ENCODE results near the gene KCNK4.
"Not testable (repeated sequence)": the region's sequence is repeated elsewhere in the genome, so short reads cannot be mapped to it uniquely, and the experiment has no call there.

Gene KCNK4

GRCh38 chr11:64305691-64306562 is 14.8 kb downstream of the KCNK4 start:
- DNase-seq (ENCODE audit: low read depth in 3 of 3), result peak; percentile 41 to 75 (median 41)

GRCh38 chr11:64306563-64306875 is 15.4 kb downstream of the KCNK4 start:
- no peak for DNase-seq (ENCODE audit: low read depth in 3 of 3)

DNA sequence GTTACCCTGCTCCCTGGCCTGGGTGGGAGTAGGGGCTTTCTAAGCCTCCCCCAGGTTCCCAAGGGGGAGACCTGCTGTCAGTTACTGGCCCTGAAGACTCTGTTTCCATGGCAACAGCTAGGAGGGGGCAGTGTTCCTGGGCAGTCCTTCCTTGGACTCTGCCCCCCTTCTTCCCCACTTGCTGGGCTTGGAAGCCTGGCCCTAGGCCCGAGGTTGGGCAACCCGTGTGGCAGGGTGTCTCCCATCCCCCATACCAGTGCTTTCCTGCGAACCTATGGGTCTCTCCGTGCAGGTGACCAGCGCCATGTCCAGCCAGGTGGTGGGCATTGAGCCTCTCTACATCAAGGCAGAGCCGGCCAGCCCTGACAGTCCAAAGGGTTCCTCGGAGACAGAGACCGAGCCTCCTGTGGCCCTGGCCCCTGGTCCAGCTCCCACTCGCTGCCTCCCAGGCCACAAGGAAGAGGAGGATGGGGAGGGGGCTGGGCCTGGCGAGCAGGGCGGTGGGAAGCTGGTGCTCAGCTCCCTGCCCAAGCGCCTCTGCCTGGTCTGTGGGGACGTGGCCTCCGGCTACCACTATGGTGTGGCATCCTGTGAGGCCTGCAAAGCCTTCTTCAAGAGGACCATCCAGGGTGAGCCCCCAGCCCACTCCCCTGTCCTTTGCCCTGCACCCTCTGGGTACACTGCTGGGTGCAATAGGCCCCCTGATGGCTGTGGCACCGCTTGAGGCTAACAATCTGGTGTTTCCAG is 15.9 kb downstream of the KCNK4 start:
- DNase-seq (ENCODE audit: low read depth in 3 of 3), result no peak

GRCh38 chr11:64307795-64308194 is 16.7 kb downstream of the KCNK4 start:
- DNase-seq (ENCODE audit: low read depth in 3 of 3), result not testable (repeated sequence)

DNA sequence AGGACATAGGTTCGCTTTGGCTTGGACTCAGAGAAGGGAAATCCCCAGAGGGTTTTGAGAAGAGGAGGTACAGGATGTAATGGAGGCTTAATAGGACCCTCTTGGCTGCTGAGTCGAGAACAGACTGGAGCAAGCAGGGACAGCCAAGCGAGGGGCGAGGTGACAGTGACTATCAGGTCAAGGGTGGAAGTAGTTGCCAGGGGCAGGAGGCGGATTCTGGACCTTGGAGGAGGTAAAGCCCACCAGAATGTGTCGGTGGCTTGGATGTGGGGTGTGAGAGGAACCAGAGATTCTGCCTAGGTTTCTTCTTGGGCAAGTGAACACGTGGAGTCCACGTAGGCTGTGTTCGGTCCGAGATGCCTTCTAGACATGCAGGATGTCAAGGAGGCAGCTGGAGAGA is 21.8 kb downstream of the KCNK4 start:
- DNase-seq (ENCODE audit: low read depth in 3 of 3), result no peak

GRCh38 chr11:64313491-64314145 is 22.5 kb downstream of the KCNK4 start:
- DNase-seq (ENCODE audit: low read depth in 3 of 3), result no peak

- no peak for DNase-seq (ENCODE audit: low read depth in 3 of 3)
These were observed 23.2 kb downstream of the KCNK4 start for GRCh38 chr11:64314146-64314804.

DNA sequence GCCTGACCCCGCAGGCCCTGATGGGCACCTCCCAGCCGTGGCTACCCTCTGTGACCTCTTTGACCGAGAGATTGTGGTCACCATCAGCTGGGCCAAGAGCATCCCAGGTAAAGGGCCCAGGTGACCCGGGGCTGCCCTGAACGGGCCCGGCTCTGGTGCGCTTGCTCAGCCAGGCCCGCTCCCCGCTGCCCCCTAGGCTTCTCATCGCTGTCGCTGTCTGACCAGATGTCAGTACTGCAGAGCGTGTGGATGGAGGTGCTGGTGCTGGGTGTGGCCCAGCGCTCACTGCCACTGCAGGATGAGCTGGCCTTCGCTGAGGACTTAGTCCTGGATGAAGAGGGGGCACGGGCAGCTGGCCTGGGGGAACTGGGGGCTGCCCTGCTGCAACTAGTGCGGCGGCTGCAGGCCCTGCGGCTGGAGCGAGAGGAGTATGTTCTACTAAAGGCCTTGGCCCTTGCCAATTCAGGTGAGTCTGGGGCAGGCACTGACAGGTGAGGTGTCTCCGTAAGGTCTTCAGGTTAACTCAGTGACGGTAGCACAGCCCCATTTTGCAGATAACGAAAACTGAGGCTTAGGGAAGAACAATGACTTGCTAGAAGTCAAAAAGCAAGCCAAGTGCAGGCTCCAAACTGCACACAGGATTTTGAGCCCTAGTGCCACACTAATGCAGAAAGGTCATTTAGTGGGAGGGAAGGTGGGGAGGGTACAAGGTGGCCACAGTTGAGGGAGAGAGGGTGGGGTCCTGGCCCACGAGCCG is 23.9 kb downstream of the KCNK4 start:
- DNase-seq (ENCODE audit: low read depth in 3 of 3), result no peak

DNA sequence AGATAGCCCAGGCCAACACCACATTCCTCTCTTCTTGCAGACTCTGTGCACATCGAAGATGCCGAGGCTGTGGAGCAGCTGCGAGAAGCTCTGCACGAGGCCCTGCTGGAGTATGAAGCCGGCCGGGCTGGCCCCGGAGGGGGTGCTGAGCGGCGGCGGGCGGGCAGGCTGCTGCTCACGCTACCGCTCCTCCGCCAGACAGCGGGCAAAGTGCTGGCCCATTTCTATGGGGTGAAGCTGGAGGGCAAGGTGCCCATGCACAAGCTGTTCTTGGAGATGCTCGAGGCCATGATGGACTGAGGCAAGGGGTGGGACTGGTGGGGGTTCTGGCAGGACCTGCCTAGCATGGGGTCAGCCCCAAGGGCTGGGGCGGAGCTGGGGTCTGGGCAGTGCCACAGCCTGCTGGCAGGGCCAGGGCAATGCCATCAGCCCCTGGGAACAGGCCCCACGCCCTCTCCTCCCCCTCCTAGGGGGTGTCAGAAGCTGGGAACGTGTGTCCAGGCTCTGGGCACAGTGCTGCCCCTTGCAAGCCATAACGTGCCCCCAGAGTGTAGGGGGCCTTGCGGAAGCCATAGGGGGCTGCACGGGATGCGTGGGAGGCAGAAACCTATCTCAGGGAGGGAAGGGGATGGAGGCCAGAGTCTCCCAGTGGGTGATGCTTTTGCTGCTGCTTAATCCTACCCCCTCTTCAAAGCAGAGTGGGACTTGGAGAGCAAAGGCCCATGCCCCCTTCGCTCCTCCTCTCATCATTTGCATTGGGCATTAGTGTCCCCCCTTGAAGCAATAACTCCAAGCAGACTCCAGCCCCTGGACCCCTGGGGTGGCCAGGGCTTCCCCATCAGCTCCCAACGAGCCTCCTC is 24.8 kb downstream of the KCNK4 start:
- not testable (repeated sequence) for DNase-seq (ENCODE audit: low read depth in 3 of 3)

GRCh38 chr11:64316672-64317324 is 25.7 kb downstream of the KCNK4 start:
- no peak for DNase-seq (ENCODE audit: low read depth in 3 of 3)

- peak; percentile 93 to 97 (median 96) for DNase-seq (ENCODE audit: low read depth in 3 of 3)
These were observed 26.3 kb downstream of the KCNK4 start, which contains the start of gene TRMT112 for GRCh38 chr11:64317325-64317960. TRMT112 (minus strand) TSS chr11:64317559; CDS start chr11:64317526, 33 bp downstream.

DNA sequence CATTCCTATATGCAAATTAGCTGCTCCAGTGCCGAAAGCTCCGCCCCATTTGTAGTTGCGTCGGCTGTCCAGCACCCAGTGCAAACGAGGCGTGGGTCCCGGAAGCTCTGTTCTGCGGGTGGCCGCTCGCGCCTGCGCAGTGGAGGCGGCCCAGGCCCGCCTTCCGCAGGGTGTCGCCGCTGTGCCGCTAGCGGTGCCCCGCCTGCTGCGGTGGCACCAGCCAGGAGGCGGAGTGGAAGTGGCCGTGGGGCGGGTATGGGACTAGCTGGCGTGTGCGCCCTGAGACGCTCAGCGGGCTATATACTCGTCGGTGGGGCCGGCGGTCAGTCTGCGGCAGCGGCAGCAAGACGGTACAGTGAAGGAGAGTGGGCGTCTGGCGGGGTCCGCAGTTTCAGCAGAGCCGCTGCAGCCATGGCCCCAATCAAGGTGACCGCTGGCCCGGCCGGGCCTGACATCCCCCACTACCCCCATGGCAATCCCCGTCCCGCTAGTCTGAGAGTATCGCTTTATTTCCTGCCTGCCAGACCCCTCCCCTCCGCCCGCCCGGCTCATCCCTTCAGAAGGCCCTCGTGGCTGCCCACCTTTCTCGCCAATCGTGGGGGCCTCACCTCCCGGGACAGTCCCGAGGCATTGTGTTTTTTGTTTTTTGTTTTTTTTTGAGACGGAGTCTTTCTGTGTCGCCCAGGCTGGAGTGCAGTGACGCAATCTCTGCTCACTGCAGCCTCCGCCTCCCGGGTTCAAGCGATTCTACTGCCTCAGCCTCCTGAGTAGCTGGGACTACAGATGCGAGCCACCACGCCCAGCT is 27.1 kb downstream of the KCNK4 start, which contains the start of gene PRDX5:
PRDX5 (plus strand) TSS at position 161 of the 805 bp plus-strand sequence; CDS start at position 256, 95 bp downstream.
- peak; percentile 80 to 94 (median 88) for DNase-seq (ENCODE audit: low read depth in 3 of 3)

DNA sequence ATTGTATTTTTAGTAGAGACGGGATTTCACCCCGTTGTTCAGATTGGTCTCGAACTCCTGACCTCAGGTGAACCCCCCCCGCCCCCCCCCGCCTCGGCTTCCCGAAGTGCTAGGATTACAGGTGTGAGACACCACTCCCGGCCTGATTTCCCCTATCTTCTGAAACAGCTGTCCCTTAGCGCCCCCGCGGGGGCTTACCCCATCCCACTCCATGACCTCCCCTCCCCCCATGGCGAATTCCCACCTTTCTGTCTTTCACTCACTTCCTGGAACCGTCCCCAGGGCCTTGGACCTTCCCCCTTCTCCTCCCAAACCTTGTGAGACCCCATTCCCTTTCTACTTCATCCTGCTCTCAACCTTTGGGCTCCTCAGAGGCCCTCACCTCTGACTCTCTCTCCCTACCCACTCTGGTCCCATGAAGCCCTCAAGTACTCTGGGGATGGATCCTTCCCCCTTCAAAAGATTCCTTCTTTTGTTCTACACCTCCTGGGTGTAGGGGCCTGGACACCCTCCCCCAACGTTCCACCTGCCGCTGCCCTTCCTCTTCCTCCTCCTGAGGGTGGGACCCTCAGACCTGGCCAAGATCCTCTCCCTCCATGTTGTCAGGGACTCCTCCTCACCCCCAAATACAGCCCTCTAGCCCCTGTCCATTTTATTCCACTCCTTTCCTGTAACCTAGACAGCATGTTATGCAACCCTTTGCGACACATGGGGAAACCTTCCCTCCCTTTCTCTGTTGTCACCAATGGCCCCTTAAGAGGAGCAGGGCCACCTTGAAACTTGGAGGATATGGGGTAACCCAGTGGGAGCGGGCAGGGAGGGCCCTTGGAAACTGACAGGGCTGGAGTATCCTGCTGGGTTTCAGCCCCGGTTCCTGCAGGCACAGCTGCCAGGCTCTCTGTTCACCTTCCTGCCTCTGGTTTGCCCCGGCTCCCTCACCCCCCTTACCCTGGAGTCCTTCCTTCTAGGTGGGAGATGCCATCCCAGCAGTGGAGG is 28.0 kb downstream of the KCNK4 start:
- DNase-seq (ENCODE audit: low read depth in 3 of 3), result no peak

GRCh38 chr11:64320556-64320955 is 29.5 kb downstream of the KCNK4 start:
- DNase-seq (ENCODE audit: low read depth in 3 of 3), result no peak

DNA sequence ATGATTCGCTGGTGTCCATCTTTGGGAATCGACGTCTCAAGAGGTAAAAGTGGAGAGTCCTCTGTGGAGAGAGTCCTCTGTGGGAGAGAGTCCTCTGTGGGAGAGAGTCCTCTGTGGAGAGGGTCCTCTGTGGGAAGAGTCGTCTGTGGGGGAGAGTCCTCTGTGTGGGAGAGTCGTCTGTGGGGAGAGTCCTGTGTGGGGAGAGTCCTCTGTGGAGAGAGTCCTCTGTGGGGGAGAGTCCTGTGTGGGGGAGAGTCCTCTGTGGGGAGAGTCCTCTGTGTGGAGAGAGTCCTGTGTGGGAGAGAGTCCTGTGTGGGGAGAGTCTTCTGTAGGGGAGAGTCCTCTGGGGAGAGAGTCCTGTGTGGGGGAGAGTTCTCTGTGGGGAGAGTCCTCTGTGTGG is 29.9 kb downstream of the KCNK4 start:
- DNase-seq (ENCODE audit: low read depth in 3 of 3), result no peak

- no peak for DNase-seq (ENCODE audit: low read depth in 3 of 3)
These were observed 30.4 kb downstream of the KCNK4 start for GRCh38 chr11:64321533-64321932.

DNA sequence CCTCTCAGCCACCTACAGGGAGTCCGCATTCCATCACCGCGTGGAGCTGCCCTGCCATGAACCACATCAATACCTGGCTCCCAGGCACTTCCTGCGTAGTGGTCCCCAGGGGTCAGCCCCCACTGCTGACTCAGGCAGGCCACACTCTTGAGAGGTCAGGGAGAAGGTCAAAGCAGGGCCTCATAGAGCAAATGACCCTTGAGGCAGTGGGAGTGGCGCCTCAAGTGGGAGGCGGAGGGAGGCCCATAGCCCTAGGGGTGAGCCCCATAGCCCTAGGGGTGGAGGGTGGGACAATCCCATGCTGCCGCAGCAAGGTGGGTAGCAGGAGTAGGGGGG is 31.8 kb downstream of the KCNK4 start:
- DNase-seq (ENCODE audit: low read depth in 3 of 3), result no peak

Measured in stimulated activated CD4-positive, alpha-beta T cell treated with anti-CD3 and anti-CD28 coated beads, TNF-alpha, amount 100 ng/mL, for 24 hours (primary cell).